B cell (primary cell): ENCODE measurements around the gene CTDSPL2. TPM values are rescaled to one million over a fixed set of nuclear protein-coding genes. Genes with fewer than 3 reads are reported as not detected.

Experiments
- ATAC-seq: fragments of 200-7000 bp; cut with Tn5 transposase; one replicate; pipeline ENCODE4 v1.10.0; 2021; ENCODE audit warnings: low read depth, mild to moderate bottlenecking, moderate number of reproducible peaks, moderate library complexity
- CTCF ChIA-PET: fragments of 350-600 bp; sonication (Branson Sonifier 250); formaldehyde crosslinking; loops from one replicate; lab custom pipeline; 2021; ENCODE audit warnings: antibody characterized with exemption, inconsistent platforms; lab: Charles Lee
- POLR2A ChIA-PET: fragments of 350-600 bp; sonication (Branson Sonifier 250); formaldehyde crosslinking; loops from one replicate; lab custom pipeline; 2021; ENCODE audit warnings: antibody characterized with exemption; lab: Charles Lee
- DNase-seq: peaks from one replicate; pipeline ENCODE4 v3.0.0; 2013
- H2AFZ ChIP-seq: 2 replicates; pipeline ENCODE4 v1.6.1; 2012; ENCODE audit warnings: mild to moderate bottlenecking, low read depth, low read length; ENCODE audit not compliant: insufficient read depth, poor library complexity, severe bottlenecking
- H3K27ac ChIP-seq, 2 donors: 1 replicate in 1 of 2; 2 replicates in 1 of 2; pipeline ENCODE4 v1.5.1; 2012 to 2013; ENCODE audit warnings: low read length in 2 of 2, mild to moderate bottlenecking in 2 of 2, moderate library complexity in 1 of 2
- H3K27me3 ChIP-seq, 4 experiments: fragments of 200-600 bp in 1 of 4; sonication (generic) in 1 of 4; replicated peaks in 1 of 4; 1 replicate in 2 of 4; 2 replicates in 2 of 4; pipeline versions ENCODE4 v1.6.1 to v1.7.0; 2013 to 2016; ENCODE audit warnings: low read length in 3 of 4, mild to moderate bottlenecking in 2 of 4, mixed read lengths in 1 of 4, moderate library complexity in 1 of 4; ENCODE audit not compliant: insufficient read depth in 4 of 4, control insufficient read depth in 3 of 4; ENCODE audit errors: control extremely low read depth in 1 of 4
- H3K36me3 ChIP-seq, 2 experiments: replicated peaks in 1 of 2; 1 replicate in 1 of 2; 2 replicates in 1 of 2; pipeline versions ENCODE4 v1.6.1 to v1.7.1; 2013; ENCODE audit warnings: low read length in 1 of 2; ENCODE audit not compliant: insufficient read depth in 2 of 2, control insufficient read depth in 1 of 2; ENCODE audit errors: control extremely low read depth in 1 of 2, extremely low read depth in 1 of 2
- H3K4me1 ChIP-seq, 2 donors: fragments of 200-600 bp in 1 of 2; sonication (generic) in 1 of 2; 1 replicate in 1 of 2; 2 replicates in 1 of 2; pipeline versions ENCODE4 v1.5.1 to v1.6.1; 2013 to 2017; ENCODE audit warnings: low read length in 2 of 2; ENCODE audit not compliant: control insufficient read depth in 2 of 2, insufficient read depth in 2 of 2
- H3K4me2 ChIP-seq: replicated peaks from 2 replicates; pipeline ENCODE3; 2012; ENCODE audit warnings: mild to moderate bottlenecking, low read depth, low read length; ENCODE audit not compliant: poor library complexity, severe bottlenecking
- H3K4me3 ChIP-seq, 5 experiments: fragments of 200-600 bp in 1 of 5; sonication (generic) in 1 of 5; 1 replicate in 3 of 5; 2 replicates in 2 of 5; pipeline versions ENCODE4 v1.5.1 to v1.7.0; 2011 to 2016; ENCODE audit warnings: low read length in 4 of 5, mild to moderate bottlenecking in 4 of 5, low read depth in 2 of 5, control low read depth in 1 of 5, moderate library complexity in 1 of 5; ENCODE audit not compliant: insufficient read depth in 1 of 5; ENCODE audit errors: control extremely low read depth in 1 of 5, extremely low read depth in 1 of 5
- H3K79me2 ChIP-seq: fragments of 200-600 bp; sonication (generic); one replicate; pipeline ENCODE4 v1.6.0; 2016; ENCODE audit warnings: low read length; ENCODE audit not compliant: control insufficient read depth, insufficient read depth
- H3K9ac ChIP-seq: fragments of 200-600 bp; sonication (generic); 2 replicates; pipeline ENCODE4 v1.6.1; 2017; ENCODE audit warnings: mild to moderate bottlenecking, low read length, moderate library complexity
- H3K9me3 ChIP-seq, 3 donors: one replicate each; pipeline versions ENCODE4 v1.6.1 to v1.7.1; 2013; ENCODE audit warnings: low read length in 2 of 3; ENCODE audit not compliant: control insufficient read depth in 2 of 3, insufficient read depth in 1 of 3; ENCODE audit errors: control extremely low read depth in 1 of 3
- H4K20me1 ChIP-seq: 2 replicates; pipeline ENCODE4 v1.6.0; 2012; ENCODE audit warnings: mild to moderate bottlenecking, low read length; ENCODE audit not compliant: insufficient read depth, control insufficient read depth, poor library complexity, severe bottlenecking
- H3K27ac Mint-ChIP-seq: one replicate; pipeline ENCODE4 v1.8.0; 2021; ENCODE audit warnings: mixed read lengths
- H3K27me3 Mint-ChIP-seq: one replicate; pipeline ENCODE4 v1.8.0; 2021; ENCODE audit warnings: mixed read lengths
- H3K4me1 Mint-ChIP-seq: one replicate; pipeline ENCODE4 v1.8.0; 2021; ENCODE audit warnings: mixed read lengths
- H3K4me3 Mint-ChIP-seq: one replicate; pipeline ENCODE4 v1.8.0; 2021; ENCODE audit warnings: mixed read lengths
- H3K9me3 Mint-ChIP-seq: one replicate; pipeline ENCODE4 v1.8.0; 2022; ENCODE audit warnings: mixed read lengths; ENCODE audit not compliant: insufficient read depth
- CTCF ChIP-seq: fragments of 200-600 bp; IDR thresholded peaks from one replicate; pipeline ENCODE4 v1.8.0; 2022; ENCODE audit warnings: antibody characterized with exemption, mild to moderate bottlenecking
- EZH2 ChIP-seq: IDR thresholded peaks from 2 replicates; pipeline ENCODE4 v1.6.1; 2012; ENCODE audit warnings: borderline replicate concordance, low read depth, mild to moderate bottlenecking, moderate library complexity, low read length; ENCODE audit not compliant: insufficient read depth, poor library complexity, severe bottlenecking
- WGBS: methylation state at CpG from one replicate; pipeline ENCODE4 v1.1.5; 2013; ENCODE audit warnings: missing lambda C conversion rate; ENCODE audit not compliant: insufficient coverage; 5-methylcytosine and 5-hydroxymethylcytosine counted together
- intact Hi-C: fragments of 100-400 bp; cut with micrococcal nuclease; formaldehyde crosslinking; loops from one replicate; pipeline ENCODE4 v1.10.0; 2022
- polyA plus RNA-seq: library from polyadenylated mRNA; depleted of rRNA; stranded (reverse); fragments of >200 nt; gene quantifications from 2 replicates; pipeline ENCODE4 v1.2.3, GENCODE V29; 2012
- total RNA-seq, 2 donors: library from RNA; stranded (reverse); fragments of 120-200 nt in 1 of 2; gene quantifications; 1 replicate in 1 of 2; 2 replicates in 1 of 2; pipeline versions ENCODE4 v1.2.3 to v1.2.4, GENCODE V29; 2013 to 2022

CTDSPL2 gene
- total and polyA plus RNA-seq, 2 donors (not counting 1 experiment from before 2014, with no cell fraction given): 17.8 to 84.1 TPM

GRCh38 chr15:44414001-44414400 lies 13.4 kb upstream of the CTDSPL2 start:
- Histone ChIP-seq H3K9ac (no peak overlapping the region), H2AFZ (no peak overlapping the region), H3K4me3 (no peak overlapping the region), H3K4me1 (no peaks in the 10 kb centered on the region), H3K4me2 (no peak overlapping the region), H3K36me3 (no peaks in the 10 kb centered on the region), H3K9me3 (peaks cover 0 to 7% (median 1%) of the 10 kb centered on the region in 3 donors), H3K79me2 (no peaks in the 10 kb centered on the region), H3K27ac (no peak overlapping the region), H3K27me3 (no peaks in the 10 kb centered on the region), H4K20me1 (no peaks in the 10 kb centered on the region)
- peaks cover 4% of the 10 kb centered on the region for H3K9me3 Mint-ChIP-seq
- ChIA-PET POLR2A (interaction anchor here (0.7 kb wide), 1 partner anchor 75 kb away, joined by 4 read pairs; no protein-coding TSS in a partner anchor), CTCF (no interaction called here)
- no peaks in the 10 kb centered on the region for H3K27me3 Mint-ChIP-seq
- no peaks in the 10 kb centered on the region for H3K4me1 Mint-ChIP-seq
- H3K27ac Mint-ChIP-seq: no peak overlapping the region
- no peak overlapping the region for H3K4me3 Mint-ChIP-seq
- intact Hi-C loops: no loop called here
- TF ChIP-seq CTCF: no peak
- TF ChIP-seq EZH2: no peak
- ATAC-seq (no peak), DNase-seq (no peak)
- no CpG with 5 or more reads among the region's 3 CpGs for WGBS
